A673 (cell line): ENCODE data around the gene IQCE.

ENCODE experiments used
- CTCF ChIP-seq: fragments of 300-800, 200-600 bp; sonication (generic); conservative IDR thresholded peaks from 2 replicates; pipeline ENCODE4 v1.5.1; 2017; ENCODE audit warnings: low read depth, mild to moderate bottlenecking, antibody characterized with exemption, low read length, moderate library complexity, mixed read lengths
- EZH2 ChIP-seq: fragments of 200-600 bp; sonication (generic); IDR thresholded peaks from 2 replicates; pipeline ENCODE4 v1.6.1; 2017; ENCODE audit warnings: borderline replicate concordance, low read depth, mild to moderate bottlenecking, mixed read lengths, antibody characterized with exemption, low read length; ENCODE audit not compliant: poor library complexity, severe bottlenecking

- no peak for TF ChIP-seq CTCF
- no peak for TF ChIP-seq EZH2
These were observed 4.1 kb upstream of the IQCE start for GRCh38 chr7:2554661-2555111.
